ENCODE results near the gene SPATA6.

Gene SPATA6

GRCh38 chr1:48387409-48387808 lies 84.6 kb downstream of the SPATA6 start:
- no peaks in the 10 kb centered on the region for H3K36me3 ChIP-seq (ENCODE audit: insufficient read depth, low read length)
- H3K9me3 ChIP-seq (ENCODE audit: low read length) = no peaks in the 10 kb centered on the region
- no peaks in the 10 kb centered on the region for H4K20me1 ChIP-seq (ENCODE audit: insufficient read depth, low read length)
- no peak overlapping the region for H3K27ac ChIP-seq (ENCODE audit: low read depth, low read length, poor library complexity, severe bottlenecking)
- no peak overlapping the region for H3K9ac ChIP-seq (ENCODE audit: low read length)
- TF ChIP-seq, protein P1, sequence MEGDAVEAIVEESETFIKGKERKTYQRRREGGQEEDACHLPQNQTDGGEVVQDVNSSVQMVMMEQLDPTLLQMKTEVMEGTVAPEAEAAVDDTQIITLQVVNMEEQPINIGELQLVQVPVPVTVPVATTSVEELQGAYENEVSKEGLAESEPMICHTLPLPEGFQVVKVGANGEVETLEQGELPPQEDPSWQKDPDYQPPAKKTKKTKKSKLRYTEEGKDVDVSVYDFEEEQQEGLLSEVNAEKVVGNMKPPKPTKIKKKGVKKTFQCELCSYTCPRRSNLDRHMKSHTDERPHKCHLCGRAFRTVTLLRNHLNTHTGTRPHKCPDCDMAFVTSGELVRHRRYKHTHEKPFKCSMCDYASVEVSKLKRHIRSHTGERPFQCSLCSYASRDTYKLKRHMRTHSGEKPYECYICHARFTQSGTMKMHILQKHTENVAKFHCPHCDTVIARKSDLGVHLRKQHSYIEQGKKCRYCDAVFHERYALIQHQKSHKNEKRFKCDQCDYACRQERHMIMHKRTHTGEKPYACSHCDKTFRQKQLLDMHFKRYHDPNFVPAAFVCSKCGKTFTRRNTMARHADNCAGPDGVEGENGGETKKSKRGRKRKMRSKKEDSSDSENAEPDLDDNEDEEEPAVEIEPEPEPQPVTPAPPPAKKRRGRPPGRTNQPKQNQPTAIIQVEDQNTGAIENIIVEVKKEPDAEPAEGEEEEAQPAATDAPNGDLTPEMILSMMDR (IDR thresholded peaks at IDR 0.05; ENCODE audit: low read length) = no peak
- no peak for TF ChIP-seq EZH2 (IDR thresholded peaks at IDR 0.05; ENCODE audit: borderline replicate concordance, low read length)
- no peak overlapping the region for H3K4me2 ChIP-seq (ENCODE audit: low read length)
- H3F3A ChIP-seq (ENCODE audit: insufficient read depth, low read length) = no peaks in the 10 kb centered on the region
- H3K27me3 ChIP-seq (ENCODE audit: insufficient read depth, low read length) = no peaks in the 10 kb centered on the region
- no peak overlapping the region for H3K4me3 ChIP-seq (ENCODE audit: low read depth, low read length, poor library complexity, severe bottlenecking)
- no peak overlapping the region for H2AFZ ChIP-seq (ENCODE audit: low read length)
- H3K79me2 ChIP-seq (ENCODE audit: insufficient read depth, low read length) = no peaks in the 10 kb centered on the region
- H3K4me1 ChIP-seq (ENCODE audit: insufficient read depth, low read length, severe bottlenecking) = no peaks in the 10 kb centered on the region
- H3K9me2 ChIP-seq (ENCODE audit: low read depth, low read length) = no peaks in the 10 kb centered on the region

DNA sequence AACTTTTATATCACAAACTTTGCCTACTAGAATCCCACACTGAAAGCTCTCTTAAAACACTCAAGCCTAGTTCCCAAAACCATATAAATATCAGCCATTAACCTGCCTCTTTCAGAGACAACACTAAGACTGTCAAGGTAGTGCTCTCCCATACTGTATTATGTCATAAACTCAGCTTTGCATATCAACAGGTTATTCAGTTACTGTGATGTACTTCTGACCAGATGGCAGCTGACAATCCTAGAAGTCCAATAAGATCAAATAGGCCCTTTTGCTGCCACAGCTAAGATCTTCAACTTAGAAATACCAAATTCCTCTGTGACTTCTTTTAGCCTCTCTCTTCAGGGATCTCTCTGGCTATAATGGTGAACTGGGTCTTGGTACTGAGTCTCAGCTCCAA lies 97.2 kb downstream of the SPATA6 start:
- no peaks in the 10 kb centered on the region for H3K79me2 ChIP-seq (ENCODE audit: insufficient read depth, low read length)
- H3K27me3 ChIP-seq (ENCODE audit: insufficient read depth, low read length) = no peaks in the 10 kb centered on the region
- H3K36me3 ChIP-seq (ENCODE audit: insufficient read depth, low read length) = no peaks in the 10 kb centered on the region
- no peaks in the 10 kb centered on the region for H3K4me1 ChIP-seq (ENCODE audit: insufficient read depth, low read length, severe bottlenecking)
- H3K4me3 ChIP-seq (ENCODE audit: low read depth, low read length, poor library complexity, severe bottlenecking) = no peak overlapping the region
- no peak overlapping the region for H3K9ac ChIP-seq (ENCODE audit: low read length)
- H4K20me1 ChIP-seq (ENCODE audit: insufficient read depth, low read length) = no peaks in the 10 kb centered on the region
- H3K27ac ChIP-seq (ENCODE audit: low read depth, low read length, poor library complexity, severe bottlenecking) = no peak overlapping the region
- H3F3A ChIP-seq (ENCODE audit: insufficient read depth, low read length) = no peaks in the 10 kb centered on the region
- no peaks in the 10 kb centered on the region for H3K9me3 ChIP-seq (ENCODE audit: low read length)
- TF ChIP-seq EZH2 (IDR thresholded peaks at IDR 0.05; ENCODE audit: borderline replicate concordance, low read length) = no peak
- TF ChIP-seq, protein P1 (IDR thresholded peaks at IDR 0.05; ENCODE audit: low read length) = no peak
- H3K9me2 ChIP-seq (ENCODE audit: low read depth, low read length) = no peaks in the 10 kb centered on the region
- no peak overlapping the region for H3K4me2 ChIP-seq (ENCODE audit: low read length)
- H2AFZ ChIP-seq (ENCODE audit: low read length) = no peak overlapping the region

DNA sequence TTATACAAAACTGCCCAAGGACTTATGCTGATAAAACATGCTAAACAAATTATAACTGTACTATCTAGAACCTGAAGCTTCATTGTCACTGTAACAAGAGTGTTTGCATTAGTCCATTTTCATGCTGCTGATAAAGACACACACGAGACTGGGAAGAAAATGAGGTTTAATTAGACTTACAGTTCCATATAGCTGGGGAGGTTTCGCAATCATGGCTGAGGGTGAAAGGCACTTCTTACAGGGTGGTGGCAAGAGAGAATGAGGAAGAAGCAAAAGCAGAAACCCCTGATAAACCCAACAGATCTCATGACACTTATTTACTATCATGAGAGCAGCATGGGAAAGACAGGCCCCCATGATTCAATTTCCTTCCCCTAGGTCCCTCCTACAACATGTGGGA lies 100.4 kb downstream of the SPATA6 start:
- H3K9me2 ChIP-seq (ENCODE audit: low read depth, low read length) = no peaks in the 10 kb centered on the region
- no peaks in the 10 kb centered on the region for H3K9me3 ChIP-seq (ENCODE audit: low read length)
- H2AFZ ChIP-seq (ENCODE audit: low read length) = no peak overlapping the region
- no peak overlapping the region for H3K27ac ChIP-seq (ENCODE audit: low read depth, low read length, poor library complexity, severe bottlenecking)
- H4K20me1 ChIP-seq (ENCODE audit: insufficient read depth, low read length) = no peaks in the 10 kb centered on the region
- no peaks in the 10 kb centered on the region for H3K36me3 ChIP-seq (ENCODE audit: insufficient read depth, low read length)
- H3K79me2 ChIP-seq (ENCODE audit: insufficient read depth, low read length) = no peaks in the 10 kb centered on the region
- no peak overlapping the region for H3K4me2 ChIP-seq (ENCODE audit: low read length)
- H3K4me3 ChIP-seq (ENCODE audit: low read depth, low read length, poor library complexity, severe bottlenecking) = no peak overlapping the region
- H3K9ac ChIP-seq (ENCODE audit: low read length) = no peak overlapping the region
- H3K4me1 ChIP-seq (ENCODE audit: insufficient read depth, low read length, severe bottlenecking) = no peaks in the 10 kb centered on the region
- TF ChIP-seq EZH2 (IDR thresholded peaks at IDR 0.05; ENCODE audit: borderline replicate concordance, low read length) = no peak
- TF ChIP-seq, protein P1 (IDR thresholded peaks at IDR 0.05; ENCODE audit: low read length) = no peak
- no peaks in the 10 kb centered on the region for H3F3A ChIP-seq (ENCODE audit: insufficient read depth, low read length)
- no peaks in the 10 kb centered on the region for H3K27me3 ChIP-seq (ENCODE audit: insufficient read depth, low read length)

Data from OCI-LY1 (cell line).